ENCODE data around the gene HSF5. TPM values are rescaled to one million over a fixed set of nuclear protein-coding genes. Genes with fewer than 3 reads are reported as not detected.

Gene HSF5
- total RNA-seq, 1 experiment from 2014 or later: not detected

GRCh38 chr17:58403311-58403710 is 84.9 kb downstream of the HSF5 start:
- Histone ChIP-seq H3K27ac (ENCODE audit: low read depth, low read length) (peak overlapping the region; percentile 66), H3K4me2 (ENCODE audit: low read length) (peak overlapping the region; percentile 59), H2AFZ (ENCODE audit: low read depth, low read length, poor library complexity, severe bottlenecking) (no peak overlapping the region), H3K79me2 (ENCODE audit: insufficient read depth, low read length) (peaks cover 97% of the 10 kb centered on the region), H3K4me1 (ENCODE audit: control insufficient read depth in 1 of 2, insufficient read depth in 2 of 2, low read length in 2 of 2) (peaks cover 83 to 97% of the 10 kb centered on the region in 2 experiments), H3K36me3 (ENCODE audit: control insufficient read depth in 1 of 2, insufficient read depth in 2 of 2, low read length in 2 of 2) (no peaks in the 10 kb centered on the region), H4K20me1 (ENCODE audit: insufficient read depth) (no peaks in the 10 kb centered on the region), H3K9ac (ENCODE audit: low read length) (peak overlapping the region; percentile 10), H3K9me2 (ENCODE audit: insufficient read depth) (no peaks in the 10 kb centered on the region), H3K27me3 (ENCODE audit: insufficient read depth, low read length) (no peaks in the 10 kb centered on the region), H3K4me3 (replicated peaks in 1 of 2; ENCODE audit: low read depth in 1 of 2, low read length in 2 of 2) (no peak overlapping the region), H3K9me3 (ENCODE audit: control insufficient read depth in 1 of 2, insufficient read depth in 1 of 2, low read depth in 1 of 2, low read length in 2 of 2) (no peaks in the 10 kb centered on the region)
- TF ChIP-seq ATF3 (IDR thresholded peaks at IDR 0.05) (no peak), ELF1 (IDR thresholded peaks at IDR 0.05; ENCODE audit: borderline replicate concordance, low read depth) (no peak), ZFX (IDR thresholded peaks at IDR 0.05) (no peak), JUND (IDR thresholded peaks at IDR 0.05) (no peak), SP1 (IDR thresholded peaks at IDR 0.05; ENCODE audit: low read depth) (no peak), YY1 (IDR thresholded peaks at IDR 0.05; ENCODE audit: extremely low read depth, insufficient replicate concordance, low read depth, low read length) (no peak), TCF7L2 (IDR thresholded peaks at IDR 0.05; ENCODE audit: borderline replicate concordance, extremely low read depth, insufficient read depth, insufficient read length) (no peak), FOSL1 (IDR thresholded peaks at IDR 0.05; ENCODE audit: low read depth) (no peak), ZNF274 (IDR thresholded peaks at IDR 0.05; ENCODE audit: low read depth, low read length) (no peak), SRF (IDR thresholded peaks at IDR 0.05; ENCODE audit: low read depth) (no peak), MAX (IDR thresholded peaks at IDR 0.05) (no peak)
- ATAC-seq (peak; percentile 21; the same call in 1 of the 2 replicates), DNase-seq (ENCODE audit: low read depth, low spot score) (no peak)
- intact Hi-C loops (cut with micrococcal nuclease): no loop called here
- ChIA-PET POLR2A (interaction anchor here (0.7 to 3.8 kb wide), 3 partner anchors 8 to 20 kb away, joined by 3 to 16 read pairs (median 3); partner anchors contain the start of gene RNF43), RAD21 (ENCODE audit: low non-redundant PET in 1 of 2, low total read pairs in 2 of 2, uncharacterized antibody in 2 of 2, unreplicated experiment in 2 of 2) (no interaction called here), CTCF (interaction anchor here (0.9 kb wide), 1 partner anchor 9 kb away, joined by 3 read pairs; no protein-coding TSS in a partner anchor)
- no TSS peak for BruUV-seq (replicated peaks)

DNA sequence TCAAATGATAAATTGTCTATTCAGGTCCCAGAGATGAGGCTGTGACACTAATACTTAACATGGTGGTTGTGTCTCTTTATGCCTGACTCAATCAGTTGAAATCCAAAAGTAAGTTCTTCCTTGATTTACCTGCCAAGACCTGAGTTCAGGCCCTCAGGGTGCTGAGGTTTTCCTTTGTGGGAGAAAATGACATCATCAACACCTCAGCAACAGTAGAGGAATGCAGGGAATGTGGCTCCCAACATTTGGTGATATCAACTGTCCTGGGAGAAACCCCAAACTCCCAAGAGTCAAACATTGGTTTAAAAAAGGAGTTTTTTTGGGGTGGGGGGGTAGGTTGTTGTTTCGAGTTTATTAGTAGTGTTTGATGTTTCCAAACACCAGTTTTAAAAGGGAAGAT is 85.5 kb downstream of the HSF5 start:
- peak overlapping the region; percentile 59 for H3K4me2 ChIP-seq (ENCODE audit: low read length)
- no peaks in the 10 kb centered on the region for H3K9me3 ChIP-seq (ENCODE audit: control insufficient read depth in 1 of 2, insufficient read depth in 1 of 2, low read depth in 1 of 2, low read length in 2 of 2)
- H3K27ac ChIP-seq (ENCODE audit: low read depth, low read length): peak overlapping the region; percentile 66
- POLR2A ChIA-PET: interaction anchor here (3.8 kb wide), 1 partner anchor 15 kb away, joined by 16 read pairs; the partner anchor contains the start of gene RNF43
- intact Hi-C loops (cut with micrococcal nuclease): no loop called here
- peak; percentile 51 for ATAC-seq
- no TSS peak for BruUV-seq (replicated peaks)
- H3K4me3 ChIP-seq (replicated peaks in 1 of 2; ENCODE audit: low read depth in 1 of 2, low read length in 2 of 2): no peak overlapping the region; a peak in 1 of 4 replicates
- no peaks in the 10 kb centered on the region for H3K27me3 ChIP-seq (ENCODE audit: insufficient read depth, low read length)
- no peak overlapping the region; the same call in 1 of the 2 replicates for H3K9ac ChIP-seq (ENCODE audit: low read length)
- no peaks in the 10 kb centered on the region for H3K36me3 ChIP-seq (ENCODE audit: control insufficient read depth in 1 of 2, insufficient read depth in 2 of 2, low read length in 2 of 2)
- peaks cover 97% of the 10 kb centered on the region for H3K79me2 ChIP-seq (ENCODE audit: insufficient read depth, low read length)
- no peak overlapping the region for H2AFZ ChIP-seq (ENCODE audit: low read depth, low read length, poor library complexity, severe bottlenecking)
- H4K20me1 ChIP-seq (ENCODE audit: insufficient read depth): no peaks in the 10 kb centered on the region
- RAD21 ChIA-PET (ENCODE audit: low non-redundant PET in 1 of 2, low total read pairs in 2 of 2, uncharacterized antibody in 2 of 2, unreplicated experiment in 2 of 2): no interaction called here
- CTCF ChIA-PET: no interaction called here
- H3K4me1 ChIP-seq (ENCODE audit: control insufficient read depth in 1 of 2, insufficient read depth in 2 of 2, low read length in 2 of 2): peaks cover 89 to 97% of the 10 kb centered on the region in 2 experiments
- no peaks in the 10 kb centered on the region for H3K9me2 ChIP-seq (ENCODE audit: insufficient read depth)
- DNase-seq (ENCODE audit: low read depth, low spot score): peak; percentile 66
- TF ChIP-seq TCF7L2 (IDR thresholded peaks at IDR 0.05; ENCODE audit: borderline replicate concordance, extremely low read depth, insufficient read depth, insufficient read length) (no peak), ZFX (IDR thresholded peaks at IDR 0.05) (no peak), POLR2AphosphoS5 (IDR thresholded peaks at IDR 0.05; ENCODE audit: low read depth, low read length) (peak; percentile 57; the same call in 1 of the 2 replicates), CEBPB (IDR thresholded peaks at IDR 0.05; ENCODE audit: low read depth) (peak; percentile 76; the same call in 1 of the 2 replicates), FOSL1 (IDR thresholded peaks at IDR 0.05; ENCODE audit: low read depth) (peak; percentile 66), ATF3 (IDR thresholded peaks at IDR 0.05) (peak; percentile 86), ZBTB33 (IDR thresholded peaks at IDR 0.05; ENCODE audit: extremely low read depth, insufficient replicate concordance, low read length) (no peak), CTCF (IDR thresholded peaks at IDR 0.05 in 2 of 3, conservative IDR thresholded peaks at IDR 0.05 in 1 of 3; ENCODE audit: borderline replicate concordance in 1 of 3, insufficient read depth in 1 of 3, low read depth in 2 of 3, low read length in 2 of 3) (no peak), SP1 (IDR thresholded peaks at IDR 0.05; ENCODE audit: low read depth) (peak; percentile 84)
